COLO668 (cell line): ENCODE results near the gene SAT1.

ENCODE experiments used
- DNase-seq: peaks from one replicate; lab custom pipeline; 2025; ENCODE audit not compliant: unreplicated experiment; lab: John Stamatoyannopoulos, UW

The SAT1 gene

GRCh38 chrX:23804578-23804977 lies 21.6 kb downstream of the SAT1 start:
- no peak for DNase-seq

- DNase-seq = no peak
Observed at GRCh38 chrX:23805389-23805788, 22.4 kb downstream of the SAT1 start.

GRCh38 chrX:23810279-23810678 lies 27.3 kb downstream of the SAT1 start:
- no peak for DNase-seq

GRCh38 chrX:23811108-23811651 lies 28.2 kb downstream of the SAT1 start:
- no peak for DNase-seq

- DNase-seq = no peak
Observed at GRCh38 chrX:23811656-23812055, 28.7 kb downstream of the SAT1 start.

- no peak for DNase-seq
Observed at GRCh38 chrX:23813808-23814207, 30.8 kb downstream of the SAT1 start.

GRCh38 chrX:23815376-23815775 lies 32.4 kb downstream of the SAT1 start:
- no peak for DNase-seq

GRCh38 chrX:23816179-23816578 lies 33.2 kb downstream of the SAT1 start:
- DNase-seq = no peak

GRCh38 chrX:23817979-23818336 lies 35.0 kb downstream of the SAT1 start:
- no peak for DNase-seq

GRCh38 chrX:23819385-23820234 lies 36.6 kb downstream of the SAT1 start:
- DNase-seq = no peak

- no peak for DNase-seq
Observed at GRCh38 chrX:23820235-23820782, 37.3 kb downstream of the SAT1 start.

- DNase-seq = no peak
Observed at GRCh38 chrX:23821847-23822246, 38.9 kb downstream of the SAT1 start.

- DNase-seq = peak; percentile 43
Observed at GRCh38 chrX:23822397-23822796, 39.4 kb downstream of the SAT1 start.

GRCh38 chrX:23822841-23823240 lies 39.9 kb downstream of the SAT1 start:
- peak; percentile 5 for DNase-seq

- no peak for DNase-seq
Observed at GRCh38 chrX:23825675-23826074, 42.7 kb downstream of the SAT1 start.

- no peak for DNase-seq
Observed at GRCh38 chrX:23826216-23826615, 43.2 kb downstream of the SAT1 start.

GRCh38 chrX:23826653-23827052 lies 43.7 kb downstream of the SAT1 start:
- DNase-seq = no peak

- DNase-seq = no peak
Observed at GRCh38 chrX:23828881-23829280, 45.9 kb downstream of the SAT1 start.

- DNase-seq = no peak
Observed at GRCh38 chrX:23832721-23833120, 49.7 kb downstream of the SAT1 start.
